ENCODE measurements around the gene CUL4A. TPM values are rescaled to one million over a fixed set of nuclear protein-coding genes. Genes with fewer than 3 reads are reported as not detected.
"Not testable (repeated sequence)": the region's sequence is repeated elsewhere in the genome, so short reads cannot be mapped to it uniquely, and the experiment has no call there.

The CUL4A gene
- total RNA-seq, 1 experiment from 2014 or later = 97.1 TPM

DNA sequence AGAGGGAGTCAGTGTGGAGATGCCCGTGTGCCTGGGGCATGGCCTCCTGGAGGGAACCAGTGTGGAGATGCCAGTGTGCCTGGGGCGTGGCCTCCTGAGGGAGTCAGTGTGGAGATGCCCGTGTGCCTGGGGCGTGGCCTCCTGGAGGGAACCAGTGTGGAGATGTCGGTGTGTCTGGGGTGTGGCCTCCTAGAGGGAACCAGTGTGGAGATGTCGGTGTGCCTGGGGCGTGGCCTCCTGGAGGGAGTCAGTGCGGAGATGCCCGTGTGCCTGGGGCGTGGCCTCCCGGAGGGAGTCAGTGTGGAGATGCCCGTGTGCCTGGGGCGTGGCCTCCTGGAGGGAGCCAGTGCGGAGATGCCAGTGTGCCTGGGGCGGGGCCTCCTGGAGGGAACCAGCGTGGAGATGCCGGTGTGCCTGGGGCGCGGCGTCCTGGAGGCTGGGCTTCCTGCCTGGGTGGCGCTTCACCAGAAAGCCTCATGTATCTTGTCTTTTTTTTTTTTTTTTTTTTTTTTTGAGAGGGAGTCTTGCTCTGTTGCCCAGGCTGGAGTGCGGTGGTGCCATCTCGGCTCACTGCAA, 105.6 kb downstream of the CUL4A start:
- H3K27ac ChIP-seq (ENCODE audit: low read length); H3K9me2 ChIP-seq (replicated peaks; ENCODE audit: insufficient read depth, low read length); H3K27me3 ChIP-seq (ENCODE audit: low read length); H3K79me2 ChIP-seq (ENCODE audit: low read length); H3K9me3 ChIP-seq (ENCODE audit: low read length); H4K20me1 ChIP-seq (ENCODE audit: insufficient read depth, low read depth, low read length); H3K4me2 ChIP-seq (ENCODE audit: low read depth, low read length, poor library complexity, severe bottlenecking); H3K9ac ChIP-seq (ENCODE audit: low read length); H3K4me3 ChIP-seq (ENCODE audit: low read length); DNase-seq; H2AFZ ChIP-seq (ENCODE audit: low read length); H3K4me1 ChIP-seq (ENCODE audit: low read length); H3K36me3 ChIP-seq (ENCODE audit: insufficient read depth, low read length): not testable (repeated sequence)

DNA sequence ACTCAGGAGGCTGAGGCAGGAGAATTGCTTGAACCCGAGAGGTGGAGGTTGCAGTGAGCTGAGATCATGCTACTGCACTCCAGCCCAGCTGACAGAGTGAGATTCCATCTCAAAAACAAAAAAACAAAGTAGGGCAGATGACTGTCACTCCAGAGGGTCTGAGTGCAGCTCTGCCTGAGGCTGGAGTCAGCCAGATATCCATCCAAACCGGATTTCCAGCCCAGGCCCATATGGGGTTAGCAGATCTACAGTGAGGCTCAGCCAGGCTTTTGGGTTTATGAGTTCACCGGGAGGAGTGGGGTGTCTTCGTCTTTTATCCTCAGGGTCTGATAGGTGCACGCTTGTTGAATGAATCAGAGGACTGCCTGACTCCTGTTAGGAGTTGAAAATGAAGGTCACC, 106.6 kb downstream of the CUL4A start:
- Histone ChIP-seq H3K79me2 (ENCODE audit: low read length) (peaks cover 5% of the 10 kb centered on the region; the same call in 1 of the 2 replicates), H3K36me3 (ENCODE audit: insufficient read depth, low read length) (no peaks in the 10 kb centered on the region; the same call in 1 of the 2 replicates), H3K4me2 (ENCODE audit: low read depth, low read length, poor library complexity, severe bottlenecking) (no peak overlapping the region)

More for the DNA sequence above, 106.6 kb downstream of the CUL4A start:
- no peak overlapping the region for H3K4me3 ChIP-seq (ENCODE audit: low read length)
- no peak for DNase-seq
- H3K27ac ChIP-seq (ENCODE audit: low read length) = no peak overlapping the region
- H3K9me2 ChIP-seq (replicated peaks; ENCODE audit: insufficient read depth, low read length) = no peaks in the 10 kb centered on the region
- no peaks in the 10 kb centered on the region for H3K27me3 ChIP-seq (ENCODE audit: low read length)
- 0 out of 2 replicates have a peak, but pooled peaks cover 4% of the 10 kb centered on the region for H4K20me1 ChIP-seq (ENCODE audit: insufficient read depth, low read depth, low read length)
- no peak overlapping the region for H3K9ac ChIP-seq (ENCODE audit: low read length)
- H3K4me1 ChIP-seq (ENCODE audit: low read length) = no peaks in the 10 kb centered on the region
- no peak overlapping the region for H2AFZ ChIP-seq (ENCODE audit: low read length)
- no peaks in the 10 kb centered on the region for H3K9me3 ChIP-seq (ENCODE audit: low read length)

Small RNAs within 50 kb of the gene (small RNA-seq; reads per million reads assigned to genes)
- not detected for gene AL137002.1
- gene MIR8075 = not detected

Other genes with a start within 250 kb of the CUL4A start
- not detected in 2 replicates for gene MCF2L, start 240.4 kb upstream of the CUL4A start, total RNA-seq (2014; rRNA removed; shearing (Covaris generic); ENCODE audit: low replicate concordance)
- not detected in 2 replicates for gene F7, start 103.8 kb upstream of the CUL4A start, total RNA-seq (2014; rRNA removed; shearing (Covaris generic); ENCODE audit: low replicate concordance)
- not detected in 2 replicates for gene F10, start 86.8 kb upstream of the CUL4A start, total RNA-seq (2014; rRNA removed; shearing (Covaris generic); ENCODE audit: low replicate concordance)
- gene PROZ, start 51.0 kb upstream of the CUL4A start, total RNA-seq (2014; rRNA removed; shearing (Covaris generic); ENCODE audit: low replicate concordance) = not detected in 2 replicates
- 85.0 and 114 TPM in 2 replicates for gene PCID2, start 944 bp upstream of the CUL4A start, total RNA-seq (2014; rRNA removed; shearing (Covaris generic); ENCODE audit: low replicate concordance)
- gene LAMP1, start 87.6 kb downstream of the CUL4A start, total RNA-seq (2014; rRNA removed; shearing (Covaris generic); ENCODE audit: low replicate concordance) = 28.4 and 29.7 TPM in 2 replicates
- gene GRTP1, start 154.5 kb downstream of the CUL4A start, total RNA-seq (2014; rRNA removed; shearing (Covaris generic); ENCODE audit: low replicate concordance) = not detected in 2 replicates
- gene ADPRHL1, start 243.9 kb downstream of the CUL4A start, total RNA-seq (2014; rRNA removed; shearing (Covaris generic); ENCODE audit: low replicate concordance) = 8.9 and 10.2 TPM in 2 replicates

Measured in Karpas-422 (cell line).